ENCODE results near the gene AP2A1. TPM values are rescaled to one million over a fixed set of nuclear protein-coding genes. Genes with fewer than 3 reads are reported as not detected.

AP2A1 gene
- 67.4 and 102 TPM in 2 replicates for total RNA-seq

DNA sequence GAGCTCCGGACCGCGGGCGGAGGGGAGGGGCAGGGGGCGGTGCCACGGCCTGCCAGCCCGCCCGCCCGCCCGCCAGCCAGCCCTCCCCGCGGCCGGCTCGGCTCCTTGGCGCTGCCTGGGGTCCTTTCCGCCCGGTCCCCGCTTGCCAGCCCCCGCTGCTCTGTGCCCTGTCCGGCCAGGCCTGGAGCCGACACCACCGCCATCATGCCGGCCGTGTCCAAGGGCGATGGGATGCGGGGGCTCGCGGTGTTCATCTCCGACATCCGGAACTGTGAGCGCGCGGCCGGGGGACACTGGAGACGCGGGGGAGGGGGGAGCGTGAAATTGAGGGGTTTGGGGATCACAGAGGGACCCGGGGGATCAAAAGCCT lies at the start of gene AP2A1:
AP2A1 (plus strand) TSS at position 72 of the 370 bp plus-strand sequence; CDS start at position 205, 133 bp downstream.

DNA sequence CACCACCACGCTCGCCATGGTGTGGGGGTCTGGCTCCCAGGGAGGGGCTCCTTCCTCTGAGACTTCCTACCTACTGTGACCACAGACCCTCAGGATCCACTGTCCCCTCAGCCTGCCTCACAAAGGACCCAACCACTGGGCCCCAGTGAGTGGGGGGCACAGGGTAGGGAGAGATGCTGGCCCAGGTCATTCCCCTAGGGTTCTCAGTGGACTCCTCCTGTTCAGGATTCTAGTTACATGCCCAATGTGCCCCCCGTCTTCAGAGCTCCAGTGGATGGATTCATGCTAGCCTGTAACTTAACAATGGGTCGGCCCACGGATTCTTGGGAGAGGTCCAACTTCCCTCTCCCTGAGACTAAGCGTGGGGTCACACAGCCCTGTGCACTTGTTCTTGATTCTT lies 3.6 kb upstream of the AP2A1 start, which contains the start of gene TSKS:
TSKS (minus strand) TSS at position 77 of the 400 bp plus-strand sequence; CDS start at position 18, 59 bp downstream.

DNA sequence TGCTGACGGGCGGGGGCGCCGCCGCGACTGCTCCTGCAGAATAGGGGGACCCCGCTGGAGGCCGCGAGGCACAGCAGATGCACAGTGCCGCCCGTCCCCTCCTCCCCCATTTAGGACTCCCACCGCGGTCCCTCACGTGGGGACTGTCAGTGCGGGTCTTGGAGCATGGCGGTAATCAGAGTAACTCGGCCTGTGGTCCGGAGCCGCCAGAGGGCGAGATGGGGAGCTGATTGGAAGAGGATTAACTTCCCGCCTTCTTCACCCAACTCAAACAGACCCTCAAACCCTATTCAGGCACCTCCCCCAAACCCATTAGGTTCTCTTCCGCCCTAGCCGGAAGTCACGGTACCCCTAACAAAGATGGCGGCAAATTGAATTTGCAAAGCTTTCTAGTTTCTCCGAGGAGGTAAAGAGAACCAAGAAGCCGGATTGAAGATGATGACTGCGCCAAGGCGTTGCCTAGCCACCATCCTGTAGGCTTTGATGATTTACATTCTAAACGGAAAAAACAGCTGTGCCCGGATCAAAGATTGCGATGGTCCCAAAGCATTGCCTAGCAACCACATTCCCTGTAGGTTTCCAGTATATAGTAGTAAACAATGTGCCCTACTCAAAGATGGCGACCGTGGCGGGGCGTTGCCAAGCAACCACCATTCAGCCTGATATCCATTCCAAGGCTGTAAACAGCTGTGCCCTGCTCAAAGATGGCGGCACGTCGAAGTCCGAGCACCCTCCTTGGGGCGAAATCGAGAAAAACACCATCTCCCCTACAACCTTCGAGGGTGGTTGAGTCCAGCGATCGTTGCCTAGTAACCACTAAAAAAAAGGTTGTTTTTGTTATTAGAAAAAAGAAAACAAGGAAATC lies 46.4 kb downstream of the AP2A1 start, which contains the start of gene FUZ:
FUZ (minus strand) TSS at position 296 of the 865 bp plus-strand sequence; CDS start at position 110, 186 bp downstream.

DNA sequence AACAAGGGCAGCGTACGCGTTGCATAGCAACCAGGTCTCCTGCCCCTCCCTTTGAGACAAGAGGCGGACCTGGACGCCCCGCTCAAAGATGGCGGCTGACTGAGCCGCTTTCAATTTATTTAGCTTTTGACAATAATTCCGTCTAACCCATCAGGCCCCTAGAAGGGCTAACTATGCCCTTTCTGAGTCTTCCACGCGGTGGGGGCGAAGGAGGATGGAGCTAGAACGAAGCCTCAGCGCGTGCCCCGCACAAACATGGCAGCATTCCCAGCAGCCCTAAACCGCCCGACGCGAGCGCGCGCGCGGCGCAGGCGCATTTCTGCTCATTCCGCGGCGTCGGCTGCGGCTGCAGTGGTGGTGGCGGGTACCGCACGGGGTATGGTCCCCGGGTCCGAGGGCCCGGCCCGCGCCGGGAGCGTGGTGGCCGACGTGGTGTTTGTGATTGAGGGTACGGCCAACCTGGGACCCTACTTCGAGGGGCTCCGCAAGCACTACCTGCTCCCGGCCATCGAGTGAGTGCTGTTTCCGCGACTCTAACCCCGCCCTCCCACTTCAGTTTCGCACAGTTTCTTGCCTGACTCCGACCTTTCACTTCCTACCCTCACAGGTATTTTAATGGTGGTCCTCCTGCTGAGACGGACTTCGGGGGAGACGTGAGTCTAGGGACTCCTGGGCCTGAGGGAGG lies 51.3 kb downstream of the AP2A1 start, which contains the start of gene MED25:
MED25 (plus strand) TSS at position 326 of the 685 bp plus-strand sequence; CDS start at position 379, 53 bp downstream.

DNA sequence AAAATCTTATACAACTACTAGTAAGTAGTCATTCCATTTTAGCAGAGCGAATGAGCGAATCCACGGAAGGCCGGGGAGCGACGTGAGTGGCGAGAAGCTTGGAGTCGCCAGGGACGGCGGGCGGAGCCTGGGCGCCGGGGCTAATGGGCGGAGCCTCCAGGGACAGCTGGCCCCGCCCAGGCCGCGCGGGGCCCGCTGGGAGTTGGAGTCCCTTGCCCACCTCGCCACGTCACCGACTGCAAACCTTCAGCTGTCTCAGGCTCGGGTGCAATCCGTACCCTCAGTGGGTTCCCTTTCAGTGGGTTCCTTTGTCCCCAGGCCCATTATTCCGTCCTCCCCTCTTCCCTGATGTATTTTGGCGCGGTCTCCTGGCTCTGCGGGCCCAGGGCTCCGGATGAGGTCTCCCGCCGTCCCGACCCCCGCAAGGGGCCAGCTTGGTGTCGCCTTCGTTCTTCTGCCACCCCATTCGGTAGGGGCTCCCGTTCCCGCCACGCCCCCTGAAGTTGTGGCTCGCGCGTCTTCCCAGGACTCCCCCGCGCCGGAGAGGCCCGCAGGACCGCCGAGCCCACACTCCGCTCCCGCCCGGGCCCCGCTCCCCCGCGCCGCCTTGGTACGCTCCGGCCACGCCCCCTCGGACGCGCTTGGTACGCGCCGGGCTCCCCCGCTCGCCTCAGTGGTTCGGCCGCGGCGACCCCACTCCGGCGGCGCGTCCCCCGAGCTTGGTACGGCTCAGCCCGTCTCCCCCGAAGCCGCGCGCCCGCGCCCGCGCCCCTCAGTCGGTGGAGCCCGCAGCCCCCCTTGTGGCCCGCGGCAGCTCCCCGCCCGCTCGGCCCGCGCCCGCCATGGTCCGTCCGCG lies 83.9 kb downstream of the AP2A1 start, which contains the start of gene PTOV1:
PTOV1 (plus strand) TSS at position 673 of the 856 bp plus-strand sequence.

Other genes starting within 250 kb of the AP2A1 start
- gene RCN3, start 239.0 kb upstream of the AP2A1 start, total RNA-seq = 198 and 257 TPM in 2 replicates
- 49.6 and 72.9 TPM in 2 replicates for gene NOSIP, start 186.4 kb upstream of the AP2A1 start, total RNA-seq
- gene PRRG2, start 185.7 kb upstream of the AP2A1 start, total RNA-seq = 0.19 and 1.1 TPM in 2 replicates
- gene PRR12, start 175.8 kb upstream of the AP2A1 start, total RNA-seq = 1.1 and 1.3 TPM in 2 replicates
- 60.8 and 71.9 TPM in 2 replicates for gene RRAS, start 126.9 kb upstream of the AP2A1 start, total RNA-seq
- gene SCAF1, start 124.8 kb upstream of the AP2A1 start, total RNA-seq = 10.1 and 21.5 TPM in 2 replicates
- 48.8 and 80.3 TPM in 2 replicates for gene IRF3, start 101.1 kb upstream of the AP2A1 start, total RNA-seq
- 2.8 and 12.8 TPM in 2 replicates for gene BCL2L12, start 101.1 kb upstream of the AP2A1 start, total RNA-seq
- 274 and 493 TPM in 2 replicates for gene PRMT1, start 89.7 kb upstream of the AP2A1 start, total RNA-seq
- gene ADM5, start 77.4 kb upstream of the AP2A1 start, total RNA-seq = 0.56 and 0.77 TPM in 2 replicates
- 13.0 and 15.5 TPM in 2 replicates for gene CPT1C, start 75.9 kb upstream of the AP2A1 start, total RNA-seq
- gene TSKS, start 3.7 kb upstream of the AP2A1 start, total RNA-seq = 0.28 and 0.38 TPM in 2 replicates
- 23.7 and 26.8 TPM in 2 replicates for gene FUZ, start 46.3 kb downstream of the AP2A1 start, total RNA-seq
- gene MED25, start 51.3 kb downstream of the AP2A1 start, total RNA-seq = 14.0 and 14.1 TPM in 2 replicates
- 35.1 and 42.6 TPM in 2 replicates for gene PTOV1, start 84.2 kb downstream of the AP2A1 start, total RNA-seq
- gene PNKP, start 100.6 kb downstream of the AP2A1 start, total RNA-seq = 29.0 and 44.3 TPM in 2 replicates
- gene AKT1S1, start 110.4 kb downstream of the AP2A1 start, total RNA-seq = 7.9 and 14.6 TPM in 2 replicates
- 6.3 and 7.9 TPM in 2 replicates for gene TBC1D17, start 110.7 kb downstream of the AP2A1 start, total RNA-seq
- under 0.01 and 0.38 TPM in 2 replicates for gene IL4I1, start 129.9 kb downstream of the AP2A1 start, total RNA-seq
- 3.1 and 3.3 TPM in 2 replicates for gene ATF5, start 162.2 kb downstream of the AP2A1 start, total RNA-seq
- gene NUP62, start 162.5 kb downstream of the AP2A1 start, total RNA-seq = 15.5 and 33.7 TPM in 2 replicates
- not detected in 2 replicates for gene SIGLEC11, start 194.2 kb downstream of the AP2A1 start, total RNA-seq

All from regular cardiac myocyte (primary cell).